WTC11 (cell line): ENCODE data around the gene CALCOCO2. TPM values are rescaled to one million over a fixed set of nuclear protein-coding genes. Genes with fewer than 3 reads are reported as not detected.
"Not testable (repeated sequence)": the region's sequence is repeated elsewhere in the genome, so short reads cannot be mapped to it uniquely, and the experiment has no call there.

Experiments used
- ATAC-seq: fragments of 200-7000 bp; cut with Tn5 transposase; 2 replicates; pipeline ENCODE4 v1.10.0; 2021; ENCODE audit warnings: mild to moderate bottlenecking, moderate library complexity
- CTCF ChIA-PET: fragments of 300-600 bp; sonication (Branson Sonifier 250); formaldehyde crosslinking; loops from one replicate; lab custom pipeline; 2021; ENCODE audit warnings: antibody characterized with exemption; lab: Charles Lee
- POLR2A ChIA-PET: fragments of 350-600 bp; sonication (Branson Sonifier 250); formaldehyde crosslinking; loops from one replicate; lab custom pipeline; 2021; ENCODE audit warnings: antibody characterized with exemption; lab: Charles Lee
- DNase-seq: peaks from one replicate; pipeline ENCODE4 v3.0.0; 2021; ENCODE audit warnings: low spot score
- H3K27ac Mint-ChIP-seq: 2 replicates; pipeline ENCODE4 v1.8.0; 2021; ENCODE audit warnings: mixed read lengths
- H3K27me3 Mint-ChIP-seq: 2 replicates; pipeline ENCODE4 v1.8.0; 2021; ENCODE audit warnings: low read depth, mild to moderate bottlenecking, moderate library complexity, mixed read lengths
- H3K36me3 Mint-ChIP-seq: 2 replicates; pipeline ENCODE4 v1.8.0; 2021; ENCODE audit warnings: mixed read lengths
- H3K4me1 Mint-ChIP-seq: 2 replicates; pipeline ENCODE4 v1.8.0; 2022; ENCODE audit warnings: mixed read lengths
- H3K4me3 Mint-ChIP-seq: 2 replicates; pipeline ENCODE4 v1.8.0; 2021; ENCODE audit warnings: mild to moderate bottlenecking, moderate library complexity, mixed read lengths
- H3K9me3 Mint-ChIP-seq: 2 replicates; pipeline ENCODE4 v1.8.0; 2021; ENCODE audit warnings: mixed read lengths
- CREM ChIP-seq: sonication (generic); formaldehyde crosslinking; IDR thresholded peaks from 2 replicates; pipeline ENCODE4 v1.8.1; 2022; ENCODE audit warnings: mild to moderate bottlenecking, missing genetic modification reagents, moderate library complexity
- CTCF ChIP-seq: fragments of 200-600 bp; IDR thresholded peaks from 2 replicates; pipeline ENCODE4 v1.8.0; 2022; ENCODE audit warnings: antibody characterized with exemption
- E2F4 ChIP-seq: sonication (generic); formaldehyde crosslinking; IDR thresholded peaks from 2 replicates; pipeline ENCODE4 v1.8.1; 2022; ENCODE audit warnings: low read depth, mild to moderate bottlenecking, moderate library complexity, missing genetic modification reagents, borderline replicate concordance
- GABPB1 ChIP-seq: sonication (generic); formaldehyde crosslinking; IDR thresholded peaks from 2 replicates; pipeline ENCODE4 v1.8.1; 2023; ENCODE audit warnings: mild to moderate bottlenecking, missing genetic modification reagents
- NFATC4 ChIP-seq: fragments of 250-450 bp; sonication (Bioruptor Pico); IDR thresholded peaks from 2 replicates; pipeline ENCODE4 v1.9.0; 2021; ENCODE audit warnings: mild to moderate bottlenecking
- ZNF263 ChIP-seq: sonication (generic); formaldehyde crosslinking; IDR thresholded peaks from 2 replicates; pipeline ENCODE4 v1.8.1; 2022; ENCODE audit warnings: low read depth, mild to moderate bottlenecking, moderate library complexity, missing genetic modification reagents
- ZNF396 ChIP-seq: fragments of 250-450 bp; sonication (Bioruptor Pico); IDR thresholded peaks from 2 replicates; pipeline ENCODE4 v1.8.0; 2021; ENCODE audit warnings: mild to moderate bottlenecking, moderate library complexity, borderline replicate concordance
- total RNA-seq: library from RNA; stranded (reverse); gene quantifications from 3 replicates; pipeline ENCODE4 v1.2.3, GENCODE V29; 2021

CALCOCO2 gene
- total RNA-seq, 1 experiment from 2014 or later = 32.6 TPM

- POLR2A ChIA-PET = interaction anchor here (0.8 to 1.4 kb wide), 4 partner anchors 10 to 113 kb away, joined by 4 to 5 read pairs (median 4); no protein-coding TSS in a partner anchor
- H3K4me3 Mint-ChIP-seq = no peak overlapping the region
- TF ChIP-seq CTCF = peak; percentile 45; the same call in 1 of the 2 replicates
- no peak for TF ChIP-seq ZNF263 (CRISPR knock-in tag)
- TF ChIP-seq, all 79 proteins: peak for 1
- H3K4me1 Mint-ChIP-seq = peaks cover 9% of the 10 kb centered on the region
- DNase-seq = peak; percentile 85
- peaks cover 2% of the 10 kb centered on the region; the same call in 1 of the 2 replicates for H3K27me3 Mint-ChIP-seq
- ATAC-seq = peak; percentile 92
- CTCF ChIA-PET = interaction anchor here (0.7 to 6.2 kb wide), 50 partner anchors 8 to 244 kb away, joined by 3 to 148 read pairs (median 6); partner anchors contain the start of genes ATP5MC1, HOXB13, PRAC1 and PRAC2
- no peaks in the 10 kb centered on the region for H3K36me3 Mint-ChIP-seq
- no peaks in the 10 kb centered on the region for H3K9me3 Mint-ChIP-seq
- no peak overlapping the region for H3K27ac Mint-ChIP-seq
Observed at GRCh38 chr17:48791128-48792032, 39.5 kb upstream of the CALCOCO2 start.

- H3K36me3 Mint-ChIP-seq = no peaks in the 10 kb centered on the region
- no peak overlapping the region for H3K4me3 Mint-ChIP-seq
- ATAC-seq (no peak), DNase-seq (no peak)
- TF ChIP-seq NFATC4 = no peak
- no peak for TF ChIP-seq CREM (CRISPR knock-in tag)
- no peak for TF ChIP-seq ZNF396 (CRISPR knock-in tag)
- H3K27ac Mint-ChIP-seq = no peak overlapping the region
- ChIA-PET CTCF (interaction anchor here (1.5 to 6.2 kb wide), 9 partner anchors 20 to 121 kb away, joined by 5 to 148 read pairs (median 16); partner anchors contain the start of genes HOXB13, PRAC1 and PRAC2), POLR2A (no interaction called here)
- H3K27me3 Mint-ChIP-seq = peaks cover 2% of the 10 kb centered on the region; the same call in 1 of the 2 replicates
- no peaks in the 10 kb centered on the region for H3K9me3 Mint-ChIP-seq
- peaks cover 9% of the 10 kb centered on the region for H3K4me1 Mint-ChIP-seq
Observed at GRCh38 chr17:48792033-48792798, 38.6 kb upstream of the CALCOCO2 start.

GRCh38 chr17:48795444-48796162 is 35.2 kb upstream of the CALCOCO2 start:
- Mint-ChIP-seq H3K4me1 (peaks cover 5% of the 10 kb centered on the region), H3K27me3 (peaks cover 2% of the 10 kb centered on the region; the same call in 1 of the 2 replicates), H3K36me3 (no peaks in the 10 kb centered on the region), H3K9me3 (no peaks in the 10 kb centered on the region), H3K27ac (no peak overlapping the region), H3K4me3 (no peak overlapping the region)
- POLR2A ChIA-PET = no interaction called here
- ATAC-seq (no peak), DNase-seq (no peak)
- TF ChIP-seq GABPB1 (peak; percentile 59; the same call in 1 of the 2 replicates), E2F4 (no peak)
- CTCF ChIA-PET = interaction anchor here (1.1 to 1.8 kb wide), 3 partner anchors 83 to 118 kb away, joined by 4 to 8 read pairs (median 4); no protein-coding TSS in a partner anchor

- H3K9me3 Mint-ChIP-seq, DNase-seq, H3K36me3 Mint-ChIP-seq, H3K4me1 Mint-ChIP-seq, POLR2A ChIA-PET, H3K4me3 Mint-ChIP-seq, H3K27me3 Mint-ChIP-seq, ATAC-seq, H3K27ac Mint-ChIP-seq: not testable (repeated sequence)
- CTCF ChIA-PET = interaction anchor here (1.5 to 1.8 kb wide), 2 partner anchors 83 to 118 kb away, joined by 4 to 8 read pairs; no protein-coding TSS in a partner anchor
Observed at GRCh38 chr17:48796163-48796522, 34.7 kb upstream of the CALCOCO2 start.
